ENCODE results near the gene TMEM238L. TPM values are rescaled to one million over a fixed set of nuclear protein-coding genes. Genes with fewer than 3 reads are reported as not detected.

Gene TMEM238L
- total and polyA plus RNA-seq, 2 experiments from 2014 or later, result not detected

DNA sequence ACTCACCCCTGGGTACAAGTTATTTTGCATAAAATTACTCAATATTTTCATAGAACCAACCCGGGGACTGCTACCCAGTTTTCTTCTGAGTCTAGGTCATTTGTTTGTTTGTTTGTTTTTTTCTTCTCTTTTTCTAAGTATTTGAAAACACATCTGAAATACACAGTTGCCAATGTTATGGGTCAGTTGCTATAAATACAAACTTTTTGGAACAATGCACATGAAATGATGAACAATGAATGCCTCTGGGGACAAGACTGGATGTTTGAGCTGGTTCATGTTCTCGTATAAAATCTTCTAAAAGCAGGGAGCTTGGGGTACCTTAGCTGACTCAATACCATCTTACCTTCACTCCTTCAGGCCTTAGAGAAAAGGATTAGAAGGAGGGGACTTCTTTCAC lies 30.5 kb downstream of the TMEM238L start (continued):
- TF ChIP-seq, protein P1, sequence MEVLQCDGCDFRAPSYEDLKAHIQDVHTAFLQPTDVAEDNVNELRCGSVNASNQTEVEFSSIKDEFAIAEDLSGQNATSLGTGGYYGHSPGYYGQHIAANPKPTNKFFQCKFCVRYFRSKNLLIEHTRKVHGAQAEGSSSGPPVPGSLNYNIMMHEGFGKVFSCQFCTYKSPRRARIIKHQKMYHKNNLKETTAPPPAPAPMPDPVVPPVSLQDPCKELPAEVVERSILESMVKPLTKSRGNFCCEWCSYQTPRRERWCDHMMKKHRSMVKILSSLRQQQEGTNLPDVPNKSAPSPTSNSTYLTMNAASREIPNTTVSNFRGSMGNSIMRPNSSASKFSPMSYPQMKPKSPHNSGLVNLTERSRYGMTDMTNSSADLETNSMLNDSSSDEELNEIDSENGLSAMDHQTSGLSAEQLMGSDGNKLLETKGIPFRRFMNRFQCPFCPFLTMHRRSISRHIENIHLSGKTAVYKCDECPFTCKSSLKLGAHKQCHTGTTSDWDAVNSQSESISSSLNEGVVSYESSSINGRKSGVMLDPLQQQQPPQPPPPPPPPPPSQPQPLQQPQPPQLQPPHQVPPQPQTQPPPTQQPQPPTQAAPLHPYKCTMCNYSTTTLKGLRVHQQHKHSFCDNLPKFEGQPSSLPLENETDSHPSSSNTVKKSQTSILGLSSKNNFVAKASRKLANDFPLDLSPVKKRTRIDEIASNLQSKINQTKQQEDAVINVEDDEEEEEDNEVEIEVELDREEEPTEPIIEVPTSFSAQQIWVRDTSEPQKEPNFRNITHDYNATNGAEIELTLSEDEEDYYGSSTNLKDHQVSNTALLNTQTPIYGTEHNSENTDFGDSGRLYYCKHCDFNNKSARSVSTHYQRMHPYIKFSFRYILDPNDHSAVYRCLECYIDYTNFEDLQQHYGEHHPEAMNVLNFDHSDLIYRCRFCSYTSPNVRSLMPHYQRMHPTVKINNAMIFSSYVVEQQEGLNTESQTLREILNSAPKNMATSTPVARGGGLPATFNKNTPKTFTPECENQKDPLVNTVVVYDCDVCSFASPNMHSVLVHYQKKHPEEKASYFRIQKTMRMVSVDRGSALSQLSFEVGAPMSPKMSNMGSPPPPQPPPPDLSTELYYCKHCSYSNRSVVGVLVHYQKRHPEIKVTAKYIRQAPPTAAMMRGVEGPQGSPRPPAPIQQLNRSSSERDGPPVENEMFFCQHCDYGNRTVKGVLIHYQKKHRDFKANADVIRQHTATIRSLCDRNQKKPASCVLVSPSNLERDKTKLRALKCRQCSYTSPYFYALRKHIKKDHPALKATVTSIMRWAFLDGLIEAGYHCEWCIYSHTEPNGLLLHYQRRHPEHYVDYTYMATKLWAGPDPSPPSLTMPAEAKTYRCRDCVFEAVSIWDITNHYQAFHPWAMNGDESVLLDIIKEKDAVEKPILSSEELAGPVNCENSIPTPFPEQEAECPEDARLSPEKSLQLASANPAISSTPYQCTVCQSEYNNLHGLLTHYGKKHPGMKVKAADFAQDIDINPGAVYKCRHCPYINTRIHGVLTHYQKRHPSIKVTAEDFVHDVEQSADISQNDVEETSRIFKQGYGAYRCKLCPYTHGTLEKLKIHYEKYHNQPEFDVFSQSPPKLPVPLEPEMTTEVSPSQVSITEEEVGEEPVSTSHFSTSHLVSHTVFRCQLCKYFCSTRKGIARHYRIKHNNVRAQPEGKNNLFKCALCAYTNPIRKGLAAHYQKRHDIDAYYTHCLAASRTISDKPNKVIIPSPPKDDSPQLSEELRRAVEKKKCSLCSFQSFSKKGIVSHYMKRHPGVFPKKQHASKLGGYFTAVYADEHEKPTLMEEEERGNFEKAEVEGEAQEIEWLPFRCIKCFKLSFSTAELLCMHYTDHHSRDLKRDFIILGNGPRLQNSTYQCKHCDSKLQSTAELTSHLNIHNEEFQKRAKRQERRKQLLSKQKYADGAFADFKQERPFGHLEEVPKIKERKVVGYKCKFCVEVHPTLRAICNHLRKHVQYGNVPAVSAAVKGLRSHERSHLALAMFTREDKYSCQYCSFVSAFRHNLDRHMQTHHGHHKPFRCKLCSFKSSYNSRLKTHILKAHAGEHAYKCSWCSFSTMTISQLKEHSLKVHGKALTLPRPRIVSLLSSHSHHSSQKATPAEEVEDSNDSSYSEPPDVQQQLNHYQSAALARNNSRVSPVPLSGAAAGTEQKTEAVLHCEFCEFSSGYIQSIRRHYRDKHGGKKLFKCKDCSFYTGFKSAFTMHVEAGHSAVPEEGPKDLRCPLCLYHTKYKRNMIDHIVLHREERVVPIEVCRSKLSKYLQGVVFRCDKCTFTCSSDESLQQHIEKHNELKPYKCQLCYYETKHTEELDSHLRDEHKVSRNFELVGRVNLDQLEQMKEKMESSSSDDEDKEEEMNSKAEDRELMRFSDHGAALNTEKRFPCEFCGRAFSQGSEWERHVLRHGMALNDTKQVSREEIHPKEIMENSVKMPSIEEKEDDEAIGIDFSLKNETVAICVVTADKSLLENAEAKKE (CRISPR knock-in tag; IDR thresholded peaks at IDR 0.05), result no peak
- TF ChIP-seq, protein P2, sequence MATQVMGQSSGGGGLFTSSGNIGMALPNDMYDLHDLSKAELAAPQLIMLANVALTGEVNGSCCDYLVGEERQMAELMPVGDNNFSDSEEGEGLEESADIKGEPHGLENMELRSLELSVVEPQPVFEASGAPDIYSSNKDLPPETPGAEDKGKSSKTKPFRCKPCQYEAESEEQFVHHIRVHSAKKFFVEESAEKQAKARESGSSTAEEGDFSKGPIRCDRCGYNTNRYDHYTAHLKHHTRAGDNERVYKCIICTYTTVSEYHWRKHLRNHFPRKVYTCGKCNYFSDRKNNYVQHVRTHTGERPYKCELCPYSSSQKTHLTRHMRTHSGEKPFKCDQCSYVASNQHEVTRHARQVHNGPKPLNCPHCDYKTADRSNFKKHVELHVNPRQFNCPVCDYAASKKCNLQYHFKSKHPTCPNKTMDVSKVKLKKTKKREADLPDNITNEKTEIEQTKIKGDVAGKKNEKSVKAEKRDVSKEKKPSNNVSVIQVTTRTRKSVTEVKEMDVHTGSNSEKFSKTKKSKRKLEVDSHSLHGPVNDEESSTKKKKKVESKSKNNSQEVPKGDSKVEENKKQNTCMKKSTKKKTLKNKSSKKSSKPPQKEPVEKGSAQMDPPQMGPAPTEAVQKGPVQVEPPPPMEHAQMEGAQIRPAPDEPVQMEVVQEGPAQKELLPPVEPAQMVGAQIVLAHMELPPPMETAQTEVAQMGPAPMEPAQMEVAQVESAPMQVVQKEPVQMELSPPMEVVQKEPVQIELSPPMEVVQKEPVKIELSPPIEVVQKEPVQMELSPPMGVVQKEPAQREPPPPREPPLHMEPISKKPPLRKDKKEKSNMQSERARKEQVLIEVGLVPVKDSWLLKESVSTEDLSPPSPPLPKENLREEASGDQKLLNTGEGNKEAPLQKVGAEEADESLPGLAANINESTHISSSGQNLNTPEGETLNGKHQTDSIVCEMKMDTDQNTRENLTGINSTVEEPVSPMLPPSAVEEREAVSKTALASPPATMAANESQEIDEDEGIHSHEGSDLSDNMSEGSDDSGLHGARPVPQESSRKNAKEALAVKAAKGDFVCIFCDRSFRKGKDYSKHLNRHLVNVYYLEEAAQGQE (IDR thresholded peaks at IDR 0.05; ENCODE audit: unreplicated experiment), result no peak
- no peak for TF ChIP-seq CREB1 (CRISPR knock-in tag; IDR thresholded peaks at IDR 0.05; ENCODE audit: low read depth)
- no peak for TF ChIP-seq CTCF (conservative IDR thresholded peaks at IDR 0.05; ENCODE audit: low read depth in 2 of 2)
- TF ChIP-seq ZNF114 (CRISPR knock-in tag; IDR thresholded peaks at IDR 0.05), result no peak
- no peak for TF ChIP-seq ZNF331 (CRISPR knock-in tag; IDR thresholded peaks at IDR 0.05; ENCODE audit: low read depth)
- no peak for TF ChIP-seq EZH2phosphoT487 (IDR thresholded peaks at IDR 0.05; ENCODE audit: unreplicated experiment)
- TF ChIP-seq STAT1 (IDR thresholded peaks at IDR 0.05; ENCODE audit: unreplicated experiment), result no peak

Measured in GM23338 (cell line).